Measurements from ENCODE around the gene GABRD.

GABRD gene

GRCh38 chr1:2076826-2077225, 57.7 kb downstream of the GABRD start:
- Histone ChIP-seq H3K4me3 (ENCODE audit: low read length) (no peak overlapping the region), H3K27me3 (ENCODE audit: insufficient read depth, low read length) (peaks cover 11% of the 10 kb centered on the region), H3K4me1 (ENCODE audit: insufficient read depth, low read length) (peaks cover 16% of the 10 kb centered on the region), H2AFZ (ENCODE audit: low read depth, low read length) (no peak overlapping the region), H3K9me3 (ENCODE audit: low read length) (peaks cover 12% of the 10 kb centered on the region), H3K36me3 (ENCODE audit: insufficient read depth, low read length) (no peaks in the 10 kb centered on the region)

- Histone ChIP-seq H3K27me3 (ENCODE audit: insufficient read depth, low read length) (peaks cover 8% of the 10 kb centered on the region), H3K9me3 (ENCODE audit: low read length) (peaks cover 15% of the 10 kb centered on the region), H3K4me3 (ENCODE audit: low read length) (no peak overlapping the region)
Measured at GRCh38 chr1:2078170-2078569, 59.0 kb downstream of the GABRD start.

GRCh38 chr1:2079396-2080085, 60.4 kb downstream of the GABRD start:
- Histone ChIP-seq H3K9me3 (ENCODE audit: low read length) (peaks cover 17% of the 10 kb centered on the region), H2AFZ (ENCODE audit: low read depth, low read length) (no peak overlapping the region), H3K27me3 (ENCODE audit: insufficient read depth, low read length) (peaks cover 5% of the 10 kb centered on the region), H3K36me3 (ENCODE audit: insufficient read depth, low read length) (no peaks in the 10 kb centered on the region), H3K4me3 (ENCODE audit: low read length) (no peak overlapping the region), H3K4me1 (ENCODE audit: insufficient read depth, low read length) (peaks cover 6% of the 10 kb centered on the region)

More at GRCh38 chr1:2078170-2078569, 59.0 kb downstream of the GABRD start:
- Histone ChIP-seq H3K4me1 (ENCODE audit: insufficient read depth, low read length) (peaks cover 12% of the 10 kb centered on the region), H2AFZ (ENCODE audit: low read depth, low read length) (no peak overlapping the region), H3K36me3 (ENCODE audit: insufficient read depth, low read length) (no peaks in the 10 kb centered on the region)

- Histone ChIP-seq H3K27me3 (ENCODE audit: insufficient read depth, low read length) (peaks cover 10% of the 10 kb centered on the region), H3K4me1 (ENCODE audit: insufficient read depth, low read length) (no peaks in the 10 kb centered on the region), H2AFZ (ENCODE audit: low read depth, low read length) (no peak overlapping the region), H3K36me3 (ENCODE audit: insufficient read depth, low read length) (no peaks in the 10 kb centered on the region), H3K4me3 (ENCODE audit: low read length) (no peak overlapping the region), H3K9me3 (ENCODE audit: low read length) (peaks cover 17% of the 10 kb centered on the region)
Measured at GRCh38 chr1:2080140-2080539, 61.0 kb downstream of the GABRD start.
